IPS DF 19.7 (cell line): ENCODE data around the gene RAVER1.
"Not testable (repeated sequence)": the region's sequence is repeated elsewhere in the genome, so short reads cannot be mapped to it uniquely, and the experiment has no call there.

Source experiments
- DNase-seq: peaks from one replicate; pipeline ENCODE4 v3.0.0-alpha.2; 2013; ENCODE audit warnings: low read depth, low spot score

RAVER1 gene

DNA sequence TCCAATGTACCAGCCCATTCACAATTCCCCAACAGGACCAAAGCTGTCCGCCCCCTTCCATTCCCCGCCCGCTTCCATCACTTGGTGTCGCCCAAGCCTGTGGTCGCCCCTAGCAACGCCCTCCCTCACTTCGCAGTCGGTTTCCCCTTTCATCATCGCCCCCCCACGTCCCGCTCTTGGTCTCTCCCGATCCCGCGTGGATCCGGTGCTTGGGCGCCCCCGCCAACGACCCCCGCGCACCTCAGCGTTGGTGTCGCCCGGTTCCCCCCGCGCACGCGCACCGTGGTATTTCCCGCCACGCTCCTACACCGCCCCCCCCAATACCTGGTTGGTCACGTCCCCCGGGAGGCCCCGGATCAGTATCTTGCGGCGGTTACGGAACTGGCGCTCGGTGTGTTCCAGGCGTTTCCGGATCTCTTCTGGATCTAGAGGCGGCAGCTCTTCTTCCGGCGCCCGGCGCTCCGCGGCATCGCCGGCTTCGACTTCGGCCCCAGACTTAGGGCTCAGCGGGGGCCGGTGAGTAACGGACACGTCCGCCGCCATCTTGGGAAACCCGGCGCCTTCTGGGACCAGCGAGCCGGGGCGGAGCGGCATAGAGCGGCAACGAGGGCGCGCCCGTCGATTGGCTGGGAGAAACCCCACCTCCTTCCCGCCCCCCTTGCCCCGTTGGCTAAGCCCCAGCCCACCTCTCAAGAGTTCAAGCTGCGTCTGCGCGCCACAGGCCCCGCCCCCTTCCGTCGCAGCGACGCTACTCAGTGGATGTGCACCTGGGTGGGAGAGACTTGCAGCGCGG lies at the start of gene RAVER1:
Gene RAVER1 (minus strand): TSS at position 565 of the 793 bp plus-strand sequence. CDS start 22 bp downstream, at position 543.
- DNase-seq: no peak

- DNase-seq: not testable (repeated sequence)
Observed at GRCh38 chr19:10383223-10383499, 49.8 kb upstream of the RAVER1 start.

GRCh38 chr19:10380313-10381102 lies 47.2 kb upstream of the RAVER1 start, which contains the start of gene TYK2:
TSS of gene TYK2 (minus strand) at chr19:10380572. CDS start at chr19:10378406, 2,166 bp downstream.
- peak; percentile 93 for DNase-seq

DNA sequence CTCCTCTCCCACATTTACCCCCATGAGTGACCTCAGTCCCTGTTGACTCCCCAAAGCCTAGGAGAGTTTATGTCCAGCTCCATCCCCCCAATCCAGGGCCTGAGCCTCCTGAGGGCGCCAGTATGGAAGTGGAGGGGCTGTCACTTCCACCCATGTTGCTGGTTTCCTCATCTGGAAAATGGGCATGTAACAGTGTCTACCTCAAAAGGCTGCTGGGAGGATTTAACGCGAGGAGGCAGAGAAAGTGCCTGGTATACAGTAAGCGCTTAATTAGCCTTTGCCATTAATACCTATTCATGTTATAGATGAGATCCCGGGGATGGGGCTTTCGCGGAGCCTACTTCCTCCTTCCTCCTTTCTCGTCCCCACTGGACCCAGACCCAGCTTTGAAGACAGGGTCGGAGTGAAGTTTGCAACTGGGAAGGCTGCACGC lies 46.6 kb upstream of the RAVER1 start:
- DNase-seq: no peak

GRCh38 chr19:10378124-10378523 lies 44.8 kb upstream of the RAVER1 start:
- DNase-seq: no peak

DNA sequence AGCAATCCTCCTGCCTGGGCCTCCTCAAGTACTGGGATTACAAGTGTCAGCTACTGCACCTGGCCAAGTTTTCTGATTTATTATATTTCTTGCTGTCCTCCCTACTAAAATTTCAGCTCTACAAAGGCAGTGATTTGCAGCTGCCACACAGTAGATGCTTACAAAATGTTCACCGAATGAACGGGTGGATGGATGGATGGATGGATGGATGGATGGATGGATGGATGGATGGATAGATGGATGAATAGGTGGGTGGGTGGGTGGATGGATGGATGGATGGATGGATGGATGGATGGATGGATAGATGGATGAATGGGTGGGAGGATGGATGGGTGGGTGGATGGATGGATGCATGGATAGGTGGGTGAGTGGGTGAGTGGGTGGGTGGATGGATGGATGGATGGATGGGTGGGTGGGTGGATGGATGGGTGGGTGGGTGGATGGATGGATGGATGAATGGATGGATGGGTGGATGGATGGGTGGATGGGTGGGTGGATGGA lies 43.9 kb upstream of the RAVER1 start:
- DNase-seq: not testable (repeated sequence)

GRCh38 chr19:10374931-10375330 lies 41.6 kb upstream of the RAVER1 start:
- no peak for DNase-seq

- DNase-seq: no peak
Observed at GRCh38 chr19:10372690-10373089, 39.4 kb upstream of the RAVER1 start.

- DNase-seq: no peak
Observed at GRCh38 chr19:10368101-10368803, 34.9 kb upstream of the RAVER1 start.

DNA sequence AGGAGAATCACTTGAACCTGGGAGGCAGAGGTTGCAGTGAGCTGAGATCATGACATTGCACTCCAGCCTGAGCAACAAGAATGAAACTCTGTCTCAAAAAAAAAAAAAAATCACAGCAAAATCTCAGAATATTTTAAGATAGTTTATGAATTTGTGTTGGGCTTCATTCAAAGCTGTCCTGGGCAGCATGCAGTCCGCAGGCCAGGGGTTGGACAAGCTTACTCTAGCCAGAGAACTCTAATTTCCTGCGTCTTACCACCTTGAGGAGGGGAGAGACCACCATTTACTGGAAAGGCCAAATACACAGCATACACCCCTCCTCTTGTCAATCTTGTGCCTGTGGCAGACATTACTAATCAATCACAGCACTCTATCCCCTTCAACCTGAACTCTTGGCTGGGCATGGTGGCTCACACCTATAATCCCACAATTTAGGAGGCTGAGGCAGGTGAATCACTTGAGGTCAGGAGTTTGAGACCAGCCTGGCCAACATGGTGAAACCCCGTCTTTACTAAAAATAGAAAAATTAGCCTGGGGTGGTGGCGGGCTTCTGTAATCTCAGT lies 33.7 kb upstream of the RAVER1 start:
- DNase-seq: not testable (repeated sequence)

GRCh38 chr19:10365518-10365917 lies 32.2 kb upstream of the RAVER1 start:
- DNase-seq: no peak

GRCh38 chr19:10364644-10365043 lies 31.3 kb upstream of the RAVER1 start:
- no peak for DNase-seq

DNA sequence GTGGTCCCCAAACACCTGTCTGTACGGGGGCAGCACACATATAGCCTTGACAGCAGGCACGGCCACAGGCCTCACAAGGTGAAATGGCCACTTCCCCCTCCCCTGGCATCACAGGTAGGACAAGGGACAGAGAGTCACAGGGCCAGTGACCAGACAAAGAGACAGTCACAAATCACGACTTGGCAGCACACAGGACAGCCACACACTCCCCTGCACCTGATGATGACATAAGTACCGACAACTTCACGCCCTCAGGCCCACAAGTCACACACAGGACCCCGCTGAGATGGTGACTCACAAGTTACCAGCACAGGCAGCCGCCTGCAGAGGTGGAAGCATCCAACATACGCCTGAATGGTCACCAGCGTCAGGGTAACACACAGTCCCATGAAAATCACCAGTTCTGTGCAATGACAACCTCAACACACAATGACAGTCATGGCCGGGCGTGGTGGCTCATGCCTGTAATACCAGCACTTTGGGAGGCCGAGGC lies 30.5 kb upstream of the RAVER1 start:
- DNase-seq: no peak

GRCh38 chr19:10362259-10362658 lies 28.9 kb upstream of the RAVER1 start:
- no peak for DNase-seq

- no peak for DNase-seq
Observed at GRCh38 chr19:10361569-10362011, 28.3 kb upstream of the RAVER1 start.

- DNase-seq: no peak
Observed at GRCh38 chr19:10356431-10356830, 23.1 kb upstream of the RAVER1 start.

DNA sequence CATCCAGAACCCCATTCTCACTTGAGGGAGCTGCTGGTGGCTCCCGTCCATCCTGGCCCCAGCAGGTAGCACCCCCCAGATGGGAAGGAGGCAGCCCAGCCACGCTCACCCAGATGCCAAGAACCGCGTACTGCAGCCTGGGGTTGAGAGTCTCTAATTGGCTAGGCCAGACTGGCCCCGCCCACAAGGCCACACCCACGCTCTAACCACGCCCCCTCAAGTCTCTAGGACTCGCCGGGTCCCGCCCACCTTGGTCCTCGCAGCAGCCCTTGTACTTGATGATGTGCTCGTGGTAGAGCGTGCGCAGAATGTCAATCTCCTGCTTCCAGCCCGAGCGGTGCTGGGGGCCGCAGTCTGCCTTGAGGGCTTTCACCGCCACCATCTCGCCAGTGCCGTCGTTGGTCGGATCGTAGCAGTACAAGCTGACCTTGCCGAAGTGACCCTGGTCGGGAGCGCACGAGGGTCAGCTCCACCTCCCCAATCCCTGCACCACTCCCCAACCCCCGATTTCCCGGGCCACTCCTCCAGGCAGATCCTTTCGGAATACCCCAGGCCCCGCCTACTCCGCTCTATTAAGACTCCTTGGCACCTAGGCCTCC lies 20.6 kb upstream of the RAVER1 start:
- DNase-seq: peak; percentile 81

GRCh38 chr19:10352764-10353671 lies 19.7 kb upstream of the RAVER1 start:
- DNase-seq: peak; percentile 80

GRCh38 chr19:10346509-10346908 lies 13.2 kb upstream of the RAVER1 start:
- DNase-seq: no peak

DNA sequence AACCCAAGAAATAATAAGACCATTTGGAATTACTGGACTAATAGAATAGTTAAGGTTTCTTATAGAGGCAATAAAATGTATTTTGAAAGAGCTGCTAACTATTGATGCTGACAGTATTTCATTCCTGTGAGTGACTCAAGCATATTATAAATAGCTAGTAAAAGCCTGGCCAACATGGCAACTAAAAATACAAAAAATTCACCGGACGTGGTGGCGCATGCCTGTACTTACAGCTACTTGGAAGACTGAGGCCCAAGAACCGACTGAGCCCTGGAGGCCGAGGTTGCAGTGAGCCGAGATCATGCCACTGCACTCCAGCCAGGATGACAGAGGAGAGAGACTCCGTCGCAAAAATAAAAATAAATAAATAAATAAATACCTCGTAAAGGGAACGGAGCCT lies 11.5 kb upstream of the RAVER1 start:
- no peak for DNase-seq
